H54 (cell line): Measurements from ENCODE around the gene ZNF287.

Experiments
- DNase-seq: peaks from one replicate; pipeline ENCODE4 v3.0.0; 2011; ENCODE audit warnings: low spot score, mixed read lengths; ENCODE audit not compliant: insufficient read length
- FAIRE-seq: peaks from 3 replicates; lab custom pipeline; 2011; peaks lifted over from hg19 to GRCh38; lab: Jason Lieb, UNC
- POLR2A ChIP-seq: IDR thresholded peaks from 2 replicates; pipeline ENCODE4 v1.6.1; 2011; ENCODE audit warnings: low read depth, mild to moderate bottlenecking, low read length

Gene ZNF287

DNA sequence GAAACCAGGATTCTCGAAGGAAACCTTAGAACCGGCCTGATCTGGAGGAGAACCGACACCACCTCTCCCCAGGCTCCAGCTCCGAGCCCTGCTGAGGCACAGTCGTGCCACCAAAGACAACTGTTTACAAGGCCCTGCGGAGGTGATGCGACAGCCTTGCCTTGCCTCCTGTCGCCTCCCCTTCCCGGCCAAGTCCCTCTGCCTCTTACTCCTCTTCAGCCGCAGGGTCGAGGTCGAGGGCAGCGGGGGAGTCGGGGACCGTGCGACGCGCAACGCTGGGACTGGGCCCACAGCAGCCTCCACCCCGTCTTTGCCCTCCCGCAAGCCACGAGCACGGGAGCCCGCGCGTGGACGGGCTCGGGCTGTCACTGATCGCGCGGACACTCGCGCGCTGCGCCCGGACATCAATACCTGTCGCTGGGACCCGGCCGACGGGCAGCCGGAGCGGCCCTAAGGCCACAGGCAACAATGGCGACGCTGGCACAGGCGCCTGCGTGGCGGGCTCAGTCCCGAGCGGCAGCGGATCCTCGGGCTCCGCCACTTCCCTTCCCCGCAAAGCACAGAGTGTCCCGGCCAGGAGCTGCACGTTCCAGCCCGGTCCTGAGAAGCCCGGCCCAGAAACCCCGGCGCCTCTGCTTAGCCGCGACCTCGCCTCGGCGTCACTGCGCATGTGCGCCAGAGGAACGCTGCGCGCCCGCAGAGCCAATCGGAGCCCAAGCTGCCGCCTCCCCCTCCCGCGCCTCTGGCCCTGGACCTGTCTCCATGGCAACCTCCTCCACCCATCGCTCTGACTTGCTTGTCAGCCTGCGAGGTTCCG is at the start of gene ZNF287:
TSS of gene ZNF287 (minus strand) at position 664 of the 817 bp plus-strand sequence. CDS start 1,473 bp downstream, outside the sequence.
- peak; percentile 69 for TF ChIP-seq POLR2A
- peak; percentile 96 for DNase-seq
- FAIRE-seq = peak; percentile 60

GRCh38 chr17:16617481-16618060 is 48.6 kb upstream of the ZNF287 start:
- FAIRE-seq (no peak), DNase-seq (no peak)
- no peak for TF ChIP-seq POLR2A

DNA sequence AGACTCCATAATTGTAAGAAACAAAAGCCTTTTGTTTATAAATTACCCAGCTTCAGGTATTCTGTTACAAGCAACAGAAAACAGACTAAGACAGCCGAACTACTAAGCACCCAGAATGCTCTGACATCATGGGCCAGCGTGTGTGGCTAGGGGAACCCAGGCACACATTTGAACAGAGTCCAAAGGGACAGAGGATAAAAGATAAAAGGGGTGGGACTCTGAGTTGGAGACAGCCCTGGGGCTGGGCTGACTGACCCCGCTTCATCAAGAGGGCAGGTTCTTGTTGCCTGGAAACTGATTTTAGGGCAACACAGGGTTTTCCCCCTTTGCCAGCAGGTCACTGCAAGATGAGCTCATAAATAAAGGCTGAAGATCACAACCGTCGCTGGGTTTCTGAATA is 30.5 kb upstream of the ZNF287 start:
- FAIRE-seq = no peak
- no peak for TF ChIP-seq POLR2A
- no peak for DNase-seq

GRCh38 chr17:16593356-16594102 is 24.5 kb upstream of the ZNF287 start:
- DNase-seq = no peak
- no peak for TF ChIP-seq POLR2A
- FAIRE-seq = no peak

GRCh38 chr17:16589097-16589969 is 20.3 kb upstream of the ZNF287 start:
- peak; percentile 53 for TF ChIP-seq POLR2A
- peak; percentile 64 for FAIRE-seq
- peak; percentile 95 for DNase-seq

- TF ChIP-seq POLR2A = no peak
- FAIRE-seq (no peak), DNase-seq (no peak)
Measured at GRCh38 chr17:16585796-16586195, 16.8 kb upstream of the ZNF287 start.

GRCh38 chr17:16584273-16584995 is 15.4 kb upstream of the ZNF287 start:
- TF ChIP-seq POLR2A = peak; percentile 45
- peak; percentile 94 for DNase-seq
- no peak for FAIRE-seq

DNA sequence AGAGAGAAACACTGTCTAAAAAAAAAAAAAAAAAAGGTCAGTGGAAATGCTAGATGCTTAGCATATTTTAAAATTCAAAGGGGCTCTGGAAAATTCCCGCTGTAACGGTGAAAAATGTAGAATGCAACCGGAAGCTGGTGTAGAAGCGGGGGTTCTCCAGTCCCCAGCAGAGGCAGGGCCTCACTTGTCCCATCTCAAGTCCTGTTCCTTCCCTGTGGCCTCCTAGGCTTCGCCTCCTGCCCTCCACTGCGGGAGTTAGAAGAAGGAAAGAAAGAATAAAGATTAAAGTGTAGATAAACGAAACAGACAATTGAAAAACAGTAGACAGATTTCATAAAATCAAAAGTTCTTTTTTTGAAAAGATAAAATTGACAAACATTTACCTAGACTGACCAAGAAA is 14.8 kb upstream of the ZNF287 start:
- FAIRE-seq = no peak
- no peak for DNase-seq
- TF ChIP-seq POLR2A = no peak

- no peak for TF ChIP-seq POLR2A
- no peak for DNase-seq
- no peak for FAIRE-seq
Measured at GRCh38 chr17:16573466-16573865, 4.5 kb upstream of the ZNF287 start.

- no peak for DNase-seq
Measured at GRCh38 chr17:16569358-16569712, 331 bp upstream of the ZNF287 start.

GRCh38 chr17:16552637-16553045 is 16.4 kb downstream of the ZNF287 start:
- FAIRE-seq = no peak
- no peak for TF ChIP-seq POLR2A
- DNase-seq = no peak

More at GRCh38 chr17:16569358-16569712, 331 bp upstream of the ZNF287 start:
- FAIRE-seq = no peak
- no peak for TF ChIP-seq POLR2A

- no peak for TF ChIP-seq POLR2A
- DNase-seq (no peak), FAIRE-seq (peak; percentile 57)
Measured at GRCh38 chr17:16551878-16552636, 16.9 kb downstream of the ZNF287 start.
